Stimulated activated CD8-positive, alpha-beta memory T cell treated with anti-CD3 and anti-CD28 coated beads, Interleukin-7, amount 100 ng/mL, for 4 hours (primary cell): ENCODE data around the gene GATAD2A.
"Not testable (repeated sequence)": the region's sequence is repeated elsewhere in the genome, so short reads cannot be mapped to it uniquely, and the experiment has no call there.

Experiments
- DNase-seq, 2 donors: peaks; one replicate each; pipeline ENCODE4 v3.0.0-alpha.2; 2020; ENCODE audit warnings: low read depth in 2 of 2

The GATAD2A gene

DNA sequence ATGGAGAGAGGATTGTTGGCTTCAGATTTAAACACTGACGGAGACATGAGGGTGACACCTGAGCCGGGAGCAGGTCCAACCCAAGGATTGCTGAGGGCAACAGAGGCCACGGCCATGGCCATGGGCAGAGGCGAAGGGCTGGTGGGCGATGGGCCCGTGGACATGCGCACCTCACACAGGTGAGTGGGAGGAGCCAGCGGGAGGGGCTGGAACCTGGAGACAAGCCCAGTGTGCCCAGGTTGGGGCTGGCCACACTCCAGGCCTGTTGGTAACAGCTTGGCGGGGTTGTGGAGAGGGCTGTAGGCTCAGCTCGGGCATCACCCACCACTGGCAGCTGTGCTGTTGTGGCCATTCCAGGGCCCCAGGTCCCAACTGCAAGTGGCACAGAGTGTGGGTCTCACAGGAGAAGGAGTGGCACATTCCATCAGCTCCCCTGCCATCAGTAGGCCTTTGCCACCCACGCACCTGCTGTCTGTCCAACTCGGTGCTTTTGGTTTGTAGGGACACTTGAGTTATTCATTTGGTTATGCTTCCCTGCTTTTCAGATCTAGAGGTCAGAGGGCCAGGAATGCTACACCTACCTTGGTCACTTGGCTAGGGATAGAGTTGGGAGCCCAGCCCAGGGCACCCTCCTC lies 60.1 kb downstream of the GATAD2A start:
- no peak for DNase-seq

DNA sequence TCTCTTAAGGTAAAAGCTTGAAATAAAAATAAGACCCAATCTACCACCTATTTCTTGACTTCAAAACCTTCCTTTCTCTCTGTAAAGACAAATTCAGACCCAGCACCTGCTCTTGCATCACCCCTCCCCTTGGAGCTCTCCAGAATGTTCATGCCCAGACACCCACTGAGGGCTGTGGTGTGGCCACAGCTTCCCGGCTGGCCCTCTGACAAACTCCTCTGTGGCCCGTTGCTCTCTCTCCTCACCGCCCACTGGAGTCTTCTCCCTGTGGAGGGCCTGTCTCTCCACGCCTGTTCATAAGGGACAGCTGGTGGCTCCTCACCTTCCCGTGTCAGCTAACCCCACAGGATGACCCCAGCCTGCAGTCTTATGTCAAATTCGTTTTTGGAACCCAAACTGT lies 60.7 kb downstream of the GATAD2A start:
- no peak for DNase-seq

- DNase-seq: no peak
Observed at GRCh38 chr19:19468424-19469050, 63.1 kb downstream of the GATAD2A start.

DNA sequence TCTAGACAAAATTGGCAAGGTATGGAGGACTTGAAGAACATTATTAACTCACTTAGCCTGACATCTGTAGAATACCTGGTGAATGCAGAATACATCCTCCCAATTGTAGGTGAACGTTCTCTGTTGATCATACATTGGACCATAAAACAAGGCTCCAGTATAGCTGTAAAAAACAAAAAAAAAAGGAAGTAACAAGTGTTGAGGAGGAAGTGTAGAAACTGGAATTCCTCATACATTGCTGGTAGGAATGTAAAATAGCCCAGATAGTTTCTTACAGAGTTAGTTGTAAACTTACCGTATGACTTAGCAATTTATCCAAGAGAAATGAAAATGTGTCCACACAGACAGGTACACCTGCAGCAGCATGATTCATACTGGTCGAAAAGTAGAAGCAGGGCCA lies 65.1 kb downstream of the GATAD2A start:
- no peak for DNase-seq

GRCh38 chr19:19471682-19472081 lies 66.2 kb downstream of the GATAD2A start:
- no peak for DNase-seq

DNA sequence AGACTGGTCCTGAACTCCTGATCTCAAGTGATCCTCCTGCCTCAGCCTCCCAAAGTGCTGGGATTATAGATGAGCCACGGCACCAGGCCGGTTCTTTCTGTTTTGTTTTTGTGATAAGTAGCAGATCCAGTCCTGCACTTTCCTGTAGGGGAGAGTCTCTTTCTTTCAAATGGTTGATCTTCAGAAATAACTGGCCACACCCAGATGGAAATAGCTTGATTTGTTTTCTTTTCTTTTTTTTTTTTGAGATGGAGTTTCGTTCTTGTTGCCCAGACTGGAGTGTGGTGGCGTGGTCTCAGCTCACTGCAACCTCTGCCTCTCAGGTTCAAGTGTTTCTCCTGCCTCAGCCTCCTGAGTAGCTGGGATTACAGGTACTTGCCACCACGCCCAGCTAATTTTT lies 66.6 kb downstream of the GATAD2A start:
- DNase-seq: not testable (repeated sequence)

GRCh38 chr19:19475015-19475765 lies 69.7 kb downstream of the GATAD2A start:
- DNase-seq: no peak

DNA sequence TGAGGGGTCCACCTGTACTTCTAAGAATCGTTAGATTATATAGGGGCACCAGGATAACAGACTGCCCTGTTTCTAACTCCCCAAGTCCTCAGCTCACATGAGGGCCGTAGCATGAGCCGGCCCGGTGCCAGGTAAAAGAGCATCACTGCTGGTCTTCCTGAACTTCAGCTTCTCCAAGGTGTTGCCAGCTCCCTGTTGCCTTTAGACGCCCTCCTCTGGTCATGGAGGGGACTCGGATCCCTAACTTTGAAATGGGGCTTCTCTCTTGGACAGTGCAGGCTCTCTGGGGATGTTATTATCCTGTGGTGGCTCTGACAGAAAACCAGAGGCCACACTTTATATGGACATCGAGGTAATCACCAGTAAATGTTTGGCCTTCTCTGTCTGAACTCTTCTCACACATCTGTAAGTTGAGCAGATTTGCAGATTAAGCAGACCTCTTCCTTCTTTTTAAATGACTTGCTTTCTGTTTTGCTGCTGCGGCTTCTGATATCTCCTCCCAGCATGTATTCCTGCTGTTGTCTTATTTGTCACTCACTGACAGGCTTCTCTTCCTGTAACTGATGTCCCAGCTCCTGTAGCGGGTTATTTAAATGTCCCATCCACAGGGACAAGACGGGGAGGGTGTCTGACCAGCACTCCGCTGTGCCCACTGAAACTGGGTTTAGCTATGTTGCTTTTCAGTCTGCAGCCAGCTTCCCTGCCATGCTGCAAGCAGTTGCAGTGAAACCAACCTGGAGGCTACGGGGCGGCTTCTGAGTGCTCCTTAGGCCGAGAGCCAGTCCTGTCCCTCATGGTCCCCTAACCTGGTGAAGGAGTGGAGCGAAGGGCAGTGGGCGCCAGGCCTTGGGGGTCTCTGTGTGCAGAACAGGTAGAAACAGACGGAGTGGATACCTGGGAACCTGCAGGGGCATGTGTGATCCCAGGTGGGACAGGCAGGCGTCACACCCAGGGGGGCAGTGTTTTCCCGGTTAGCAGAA lies 70.7 kb downstream of the GATAD2A start:
- no peak for DNase-seq

DNA sequence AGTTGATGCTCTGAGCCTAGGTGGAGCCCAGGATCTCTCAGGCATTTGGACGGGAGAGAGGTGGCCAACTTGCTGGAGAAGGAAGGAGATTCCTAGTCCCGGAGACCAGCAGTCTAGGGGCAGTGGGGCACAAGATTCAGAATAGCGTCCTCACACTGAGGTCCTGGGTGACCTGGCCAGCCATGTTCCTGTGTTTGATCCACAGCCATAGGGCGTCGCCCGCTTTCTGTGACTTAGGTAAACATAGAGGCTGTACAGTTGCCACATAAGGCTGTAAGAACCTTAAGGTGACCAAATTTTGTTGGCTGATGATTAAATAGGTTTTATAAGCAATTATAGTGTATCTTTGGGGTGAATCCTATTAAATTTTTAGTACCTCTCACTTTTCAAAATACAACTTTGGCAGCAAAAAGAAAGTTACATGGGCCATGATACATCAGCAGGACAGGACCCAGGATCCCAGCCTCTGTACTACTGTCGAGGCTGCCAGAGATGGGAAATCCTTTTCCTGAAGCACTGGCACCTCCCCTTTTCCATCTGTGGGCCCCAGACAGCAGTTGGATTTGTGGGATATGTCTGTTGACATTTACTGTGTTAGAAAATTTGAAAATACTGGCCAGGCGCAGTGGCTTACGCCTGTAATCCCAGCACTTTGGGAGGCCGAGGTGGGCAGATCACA lies 72.4 kb downstream of the GATAD2A start:
- DNase-seq: no peak

DNA sequence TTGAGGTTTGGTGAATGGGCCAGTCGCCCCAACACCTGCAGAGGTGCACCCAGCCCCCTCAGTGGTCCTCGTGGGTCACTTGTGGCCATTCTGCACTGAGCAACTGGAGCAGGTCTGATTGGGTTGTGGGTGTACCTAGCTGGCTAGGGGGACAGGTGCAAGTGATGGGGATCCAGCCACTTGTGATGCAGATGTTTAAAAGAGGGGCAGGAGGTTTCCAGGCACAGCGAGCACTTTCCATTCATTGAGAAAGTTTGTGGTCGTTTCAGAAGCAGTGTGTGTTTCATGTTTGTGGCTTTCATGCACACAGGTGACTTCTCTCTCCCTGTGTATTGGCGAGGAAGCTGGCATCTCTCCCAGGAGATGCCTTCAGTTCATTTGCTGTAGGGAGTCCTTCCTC lies 75.2 kb downstream of the GATAD2A start:
- no peak for DNase-seq

- DNase-seq: no peak
Observed at GRCh38 chr19:19482809-19483596, 77.5 kb downstream of the GATAD2A start.

- DNase-seq: no peak
Observed at GRCh38 chr19:19485161-19485997, 79.9 kb downstream of the GATAD2A start.

DNA sequence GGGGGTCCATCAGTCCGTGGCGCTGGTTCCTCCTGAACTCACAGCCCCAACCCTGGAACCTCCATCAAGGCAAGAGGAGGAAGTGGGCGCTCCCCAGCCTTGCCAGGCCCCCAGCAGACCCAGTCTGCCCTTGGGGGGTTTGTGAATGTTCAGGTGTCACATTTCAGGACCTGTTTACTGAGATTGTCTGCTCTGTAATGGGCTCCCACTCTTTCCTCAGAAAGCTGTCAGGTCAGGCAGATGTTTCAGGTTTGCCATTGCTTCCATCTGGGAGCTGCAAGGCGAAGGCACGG lies 80.5 kb downstream of the GATAD2A start:
- DNase-seq: no peak

GRCh38 chr19:19486343-19487076 lies 81.0 kb downstream of the GATAD2A start:
- DNase-seq: no peak

DNA sequence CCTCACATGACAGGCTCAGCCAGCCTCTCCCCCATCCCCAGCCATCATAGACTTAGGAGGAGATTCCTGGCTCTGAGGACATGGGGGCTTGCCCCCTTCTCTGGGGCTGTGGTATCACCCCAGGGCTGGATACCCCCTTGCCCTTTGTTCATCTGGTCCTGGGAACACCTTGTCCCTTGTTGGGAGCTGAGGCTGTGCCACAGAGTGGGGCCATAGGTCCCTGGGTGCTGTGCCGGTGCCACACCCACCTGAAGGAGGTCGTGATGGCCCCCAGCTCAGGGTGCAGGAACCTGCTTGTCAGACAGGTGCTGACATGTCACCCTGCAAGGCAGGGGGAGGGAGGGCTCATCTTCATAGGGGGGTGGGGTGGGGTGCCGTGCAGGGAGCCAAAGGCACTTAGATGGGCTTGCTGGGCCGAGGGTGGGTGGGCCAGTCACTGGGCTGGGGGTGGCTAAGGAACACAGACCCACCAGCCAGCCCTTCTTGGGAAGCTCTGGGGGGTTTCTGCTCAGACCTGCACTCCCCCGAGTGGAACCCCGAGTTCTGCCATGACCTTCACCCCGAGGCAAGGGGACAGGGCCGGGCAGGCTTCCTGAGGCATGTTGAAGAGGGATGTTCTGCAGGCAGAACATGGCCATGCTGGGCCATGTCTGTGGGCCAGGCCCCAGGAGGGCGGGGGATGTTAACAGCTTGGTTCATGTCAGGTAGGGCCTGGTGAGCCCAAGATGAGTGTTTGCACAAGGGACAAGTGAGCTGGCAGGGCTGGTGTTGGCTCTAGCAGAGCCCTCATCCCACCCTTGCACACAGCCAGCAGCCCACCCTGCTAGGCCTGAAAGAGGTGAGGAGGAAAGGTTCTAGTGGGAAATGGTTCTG lies 81.8 kb downstream of the GATAD2A start:
- DNase-seq: no peak

DNA sequence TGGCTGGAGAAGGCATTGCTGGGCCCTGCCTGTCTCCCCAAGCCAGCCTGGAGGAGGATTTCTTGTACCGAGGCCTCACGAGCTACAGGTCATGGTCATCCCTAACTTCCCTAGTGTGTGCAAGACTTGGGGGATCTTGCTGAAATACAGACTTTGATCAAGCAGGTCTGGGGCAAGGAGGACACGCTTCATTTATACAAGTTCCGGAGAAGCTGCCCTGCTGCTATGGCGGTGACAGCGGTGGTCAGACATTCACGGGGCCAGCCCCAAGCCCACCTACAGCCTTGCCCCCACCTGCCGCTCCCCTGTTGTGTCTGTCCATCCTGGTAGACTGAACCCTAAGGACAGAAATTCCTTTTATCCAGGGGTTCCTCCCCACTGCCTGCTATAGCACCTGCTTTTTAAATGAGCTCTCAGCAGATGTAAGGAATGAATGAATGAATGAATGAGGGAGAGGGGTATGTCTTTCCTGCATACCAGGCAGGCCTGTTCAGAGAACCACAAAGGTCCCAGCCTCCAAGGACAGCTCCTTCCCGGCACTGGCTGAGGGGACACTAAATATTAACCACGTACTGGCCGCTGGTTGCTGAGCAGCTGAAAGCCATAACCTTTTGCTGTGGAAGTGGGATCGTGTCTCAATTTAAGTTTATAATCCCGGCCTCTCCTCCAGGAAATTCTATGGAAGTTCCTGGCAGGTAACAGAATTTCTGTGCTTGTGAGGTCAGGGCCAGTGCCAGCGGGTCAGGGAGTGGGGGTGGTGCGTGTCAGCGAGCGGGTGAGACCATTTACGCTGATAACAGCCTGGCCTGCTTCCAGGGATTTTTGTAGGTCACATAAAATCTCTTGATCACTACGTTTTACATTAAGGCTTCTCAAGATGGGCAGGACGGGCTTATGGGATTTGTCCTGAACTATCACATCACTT lies 82.7 kb downstream of the GATAD2A start:
- no peak for DNase-seq
